GM12864 (cell line): ENCODE data around the gene DIP2A.

ENCODE experiments used
- DNase-seq: peaks from one replicate; pipeline ENCODE4 v3.0.0-alpha.2; 2011; ENCODE audit warnings: low read depth
- H3K4me3 ChIP-seq: 2 replicates; pipeline ENCODE4 v1.5.1; 2011; ENCODE audit warnings: mild to moderate bottlenecking, low read depth, low read length, control low read depth
- CTCF ChIP-seq: IDR thresholded peaks from 2 replicates; pipeline ENCODE4 v1.5.1; 2011; ENCODE audit warnings: low read depth, mild to moderate bottlenecking, moderate library complexity, low read length, control low read depth, inconsistent platforms; ENCODE audit errors: missing control alignments

DIP2A gene

GRCh38 chr21:46437096-46437498 is 21.6 kb upstream of the DIP2A start:
- no peak for DNase-seq
- no peak for TF ChIP-seq CTCF
- H3K4me3 ChIP-seq = no peak overlapping the region

- no peak for TF ChIP-seq CTCF
- DNase-seq = no peak
- no peak overlapping the region for H3K4me3 ChIP-seq
Observed at GRCh38 chr21:46437511-46437910, 21.2 kb upstream of the DIP2A start.

DNA sequence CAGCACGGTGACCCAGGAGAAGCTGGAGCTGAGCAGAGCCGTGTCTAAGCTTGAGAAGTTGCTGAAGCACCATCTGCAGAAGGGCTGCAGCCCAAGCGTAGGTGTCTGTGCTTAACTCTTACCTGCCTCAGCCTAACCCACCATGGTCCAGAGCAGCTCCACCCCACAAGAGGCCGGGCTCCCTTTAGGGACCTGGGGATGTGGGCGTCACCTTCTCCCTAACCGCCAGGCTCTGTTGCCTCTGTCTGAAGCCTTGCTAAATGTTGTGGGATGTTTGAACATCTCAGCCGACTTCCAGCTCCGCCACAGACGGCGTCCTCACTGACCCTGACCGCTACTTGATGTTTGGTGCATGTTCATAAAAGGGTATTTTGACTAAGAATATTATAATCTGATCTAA is 20.4 kb upstream of the DIP2A start:
- no peak for TF ChIP-seq CTCF
- DNase-seq = no peak
- H3K4me3 ChIP-seq = no peak overlapping the region

GRCh38 chr21:46439906-46440305 is 18.8 kb upstream of the DIP2A start:
- no peak overlapping the region for H3K4me3 ChIP-seq
- TF ChIP-seq CTCF = no peak
- no peak for DNase-seq

DNA sequence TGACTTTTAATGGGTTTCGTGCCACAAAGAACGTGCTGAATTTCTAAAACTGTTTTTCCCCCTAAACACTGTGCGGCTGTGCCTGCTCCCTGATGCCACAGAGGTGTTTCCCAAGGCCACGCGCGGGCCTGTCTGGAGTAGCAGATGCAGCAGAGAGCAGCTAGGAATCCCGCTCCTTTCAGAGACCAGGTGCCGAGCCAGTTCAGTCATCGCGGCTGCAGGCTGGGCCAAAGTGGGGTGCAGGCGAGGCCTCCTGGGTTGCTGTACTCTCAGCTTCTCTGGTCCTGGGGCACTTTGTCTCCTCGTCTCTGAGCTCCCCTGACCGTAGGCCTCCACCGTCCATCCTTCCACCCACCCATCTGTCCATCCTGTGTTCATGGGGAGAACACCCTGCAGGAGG is 17.4 kb upstream of the DIP2A start:
- no peak overlapping the region for H3K4me3 ChIP-seq
- DNase-seq = no peak
- TF ChIP-seq CTCF = no peak

GRCh38 chr21:46441961-46442498 is 16.7 kb upstream of the DIP2A start:
- TF ChIP-seq CTCF = no peak
- no peak for DNase-seq

DNA sequence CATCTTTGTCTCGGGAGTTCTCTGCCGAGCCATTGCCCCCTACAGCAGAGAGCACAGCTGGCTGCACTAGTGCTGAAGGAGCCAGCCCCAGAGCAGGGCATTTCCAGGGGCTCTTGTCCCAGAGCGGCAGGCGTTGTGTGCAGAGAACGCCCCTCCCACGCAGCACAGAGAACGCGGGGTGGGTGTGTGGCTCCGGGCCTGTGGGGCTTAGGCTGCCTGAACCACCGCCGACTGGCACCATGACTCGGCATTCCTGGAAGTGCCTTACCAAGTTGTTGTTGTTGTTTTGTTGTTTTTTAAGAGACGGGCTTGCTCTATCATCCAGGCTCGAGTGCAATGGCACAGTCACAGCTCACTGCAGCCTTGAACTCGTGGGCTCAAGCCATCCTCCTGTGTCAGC is 15.8 kb upstream of the DIP2A start:
- no peak for DNase-seq
- H3K4me3 ChIP-seq = no peak overlapping the region
- no peak for TF ChIP-seq CTCF

More at GRCh38 chr21:46441961-46442498, 16.7 kb upstream of the DIP2A start:
- no peak overlapping the region for H3K4me3 ChIP-seq
